GM18858 (cell line): ENCODE data around the gene LSM6.

Experiments
- ATAC-seq: cut with Tn5 transposase; IDR thresholded peaks from one replicate; pipeline ENCODE4 v1.9.1; 2021; ENCODE audit not compliant: unreplicated experiment

The LSM6 gene

GRCh38 chr4:146183209-146183608, 7.7 kb downstream of the LSM6 start:
- ATAC-seq = no peak

- ATAC-seq = no peak
These were observed 10.5 kb downstream of the LSM6 start for GRCh38 chr4:146186041-146186440.

DNA sequence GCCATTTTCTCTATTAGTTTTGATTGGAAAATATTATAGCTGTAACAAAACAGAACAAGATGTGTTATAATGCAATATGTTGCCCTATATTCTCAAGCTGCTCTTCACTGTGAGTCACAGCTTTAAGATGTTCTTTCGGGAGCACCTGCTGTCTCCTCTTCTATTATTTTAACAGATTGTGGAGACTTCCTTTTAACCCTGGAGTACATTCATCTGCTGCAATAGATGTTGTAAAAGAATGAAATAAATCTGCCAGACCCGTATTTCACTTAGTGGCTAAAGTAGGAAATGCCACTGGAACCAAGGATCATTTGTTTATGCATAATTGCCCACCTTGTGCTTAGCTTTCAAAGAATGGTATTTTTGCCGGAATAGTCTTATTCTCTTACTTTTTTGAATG, 11.1 kb downstream of the LSM6 start:
- no peak for ATAC-seq

DNA sequence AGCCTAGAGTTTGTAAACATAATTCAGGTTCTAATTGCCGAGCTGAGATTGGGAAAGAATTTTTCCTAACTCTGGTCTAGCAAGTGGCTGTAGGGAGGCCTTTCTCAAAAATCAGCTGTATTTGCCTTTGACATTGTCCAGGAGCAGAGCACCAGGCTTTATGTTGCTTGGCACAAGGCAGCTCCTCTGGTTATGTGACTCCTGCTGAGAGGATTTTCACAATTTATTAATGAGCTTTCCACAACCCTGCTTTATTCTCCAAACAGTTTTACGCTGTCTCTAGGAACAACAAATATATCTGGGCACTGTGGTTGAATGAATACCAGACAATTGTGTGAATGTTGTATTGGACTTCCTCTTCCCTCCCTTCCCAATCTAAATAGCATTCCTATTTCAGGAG, 14.9 kb downstream of the LSM6 start:
- no peak for ATAC-seq

- ATAC-seq = no peak
These were observed 16.4 kb downstream of the LSM6 start for GRCh38 chr4:146191766-146192458.

- ATAC-seq = no peak
These were observed 18.1 kb downstream of the LSM6 start for GRCh38 chr4:146193628-146194027.

- ATAC-seq = no peak
These were observed 18.7 kb downstream of the LSM6 start for GRCh38 chr4:146194212-146194611.

- ATAC-seq = no peak
These were observed 27.1 kb downstream of the LSM6 start for GRCh38 chr4:146202665-146203064.

GRCh38 chr4:146207410-146207809, 31.9 kb downstream of the LSM6 start:
- no peak for ATAC-seq

DNA sequence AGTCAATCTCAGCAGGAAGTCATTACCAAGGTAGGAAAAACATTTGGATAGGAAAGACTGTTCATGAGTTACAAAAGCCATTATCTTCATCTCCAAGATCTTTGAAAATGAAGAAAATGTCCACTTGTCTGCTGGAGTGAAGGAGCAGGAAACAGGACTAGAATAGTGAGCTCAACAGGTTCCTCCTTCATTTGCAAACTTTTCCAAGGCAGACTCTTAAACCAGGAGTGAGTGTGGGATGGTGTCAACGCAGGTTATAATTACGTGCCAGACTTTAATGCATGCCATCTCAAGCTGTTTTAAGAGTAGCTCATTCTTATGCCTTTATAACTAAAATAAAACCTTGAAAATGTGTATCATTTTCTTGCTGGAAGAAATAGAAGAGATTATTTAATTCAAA, 35.4 kb downstream of the LSM6 start:
- ATAC-seq = no peak

- ATAC-seq = no peak
These were observed 35.9 kb downstream of the LSM6 start for GRCh38 chr4:146211440-146211839.

DNA sequence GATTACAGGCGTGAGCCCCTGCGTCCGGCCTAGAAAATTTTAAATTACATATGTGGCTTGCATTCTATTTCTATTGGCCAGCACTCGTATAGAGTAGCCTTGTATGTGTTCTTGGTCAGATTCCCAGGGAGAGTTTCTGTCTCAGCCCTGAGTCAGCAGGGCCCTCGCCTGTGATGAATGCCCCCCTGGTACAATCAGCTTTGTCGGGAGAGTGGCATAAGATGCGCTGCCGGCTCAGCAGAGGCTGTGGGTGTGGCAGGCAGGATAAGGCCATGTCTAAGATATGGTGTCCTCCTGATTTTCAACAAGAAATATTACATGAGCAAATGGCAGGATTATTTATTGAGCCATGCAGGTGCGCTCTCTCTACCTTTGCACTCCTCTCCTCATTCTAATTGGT, 37.3 kb downstream of the LSM6 start:
- no peak for ATAC-seq

GRCh38 chr4:146214238-146214637, 38.7 kb downstream of the LSM6 start, which contains the start of gene REELD1:
Gene REELD1 (plus strand): TSS chr4:146214538. CDS start chr4:146216953, 2,415 bp downstream.
- no peak for ATAC-seq

DNA sequence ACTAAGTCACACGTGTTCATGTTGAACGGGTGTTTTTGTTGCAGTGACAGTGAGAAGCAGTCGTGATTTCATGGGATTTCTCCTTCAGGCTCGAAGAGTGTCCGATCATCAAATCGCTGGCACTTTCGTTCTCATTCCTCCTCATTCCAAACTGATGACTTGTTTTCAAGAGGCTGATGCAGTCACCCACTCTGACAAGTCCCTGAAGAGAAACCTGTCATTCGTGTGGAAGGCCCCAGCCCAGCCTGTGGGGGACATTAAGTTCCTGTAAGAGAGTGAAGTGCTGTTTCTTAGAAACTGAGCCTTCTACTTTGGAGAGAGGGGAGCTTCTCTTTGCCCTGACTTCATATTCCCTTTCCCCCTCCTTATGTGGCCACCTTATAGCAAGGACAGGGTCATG, 46.8 kb downstream of the LSM6 start:
- no peak for ATAC-seq

DNA sequence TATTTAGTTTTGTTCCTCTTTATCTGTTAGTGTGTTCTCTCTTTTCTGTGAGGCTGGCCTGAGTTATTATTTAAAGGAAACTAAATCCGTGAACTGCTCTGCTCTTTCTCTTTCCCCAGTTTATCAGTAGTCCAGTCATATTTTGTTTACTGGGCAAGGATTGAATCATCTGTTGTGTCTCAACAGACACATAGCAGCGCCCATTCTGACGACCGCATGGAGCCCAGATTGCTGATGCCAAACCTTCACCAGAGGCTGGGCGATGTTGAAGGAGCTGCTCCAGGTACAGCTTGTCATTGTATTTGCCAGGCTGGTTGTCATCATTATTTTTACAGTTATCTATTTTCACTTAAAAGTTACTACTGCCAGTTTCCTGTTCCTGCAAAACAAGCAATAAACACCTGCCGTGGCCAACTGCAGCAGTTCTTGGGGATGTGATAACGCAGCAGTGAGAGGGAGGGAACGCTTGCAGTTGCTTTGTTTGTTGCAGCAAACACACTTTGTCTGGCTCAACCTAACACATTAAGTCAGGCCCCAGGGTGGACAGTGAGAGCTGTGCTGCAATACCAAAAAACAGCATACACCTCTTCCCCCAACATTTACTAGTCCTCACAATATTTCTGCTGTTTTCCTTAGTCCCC, 48.9 kb downstream of the LSM6 start:
- ATAC-seq = no peak

GRCh38 chr4:146229406-146229805, 53.9 kb downstream of the LSM6 start:
- ATAC-seq = no peak

DNA sequence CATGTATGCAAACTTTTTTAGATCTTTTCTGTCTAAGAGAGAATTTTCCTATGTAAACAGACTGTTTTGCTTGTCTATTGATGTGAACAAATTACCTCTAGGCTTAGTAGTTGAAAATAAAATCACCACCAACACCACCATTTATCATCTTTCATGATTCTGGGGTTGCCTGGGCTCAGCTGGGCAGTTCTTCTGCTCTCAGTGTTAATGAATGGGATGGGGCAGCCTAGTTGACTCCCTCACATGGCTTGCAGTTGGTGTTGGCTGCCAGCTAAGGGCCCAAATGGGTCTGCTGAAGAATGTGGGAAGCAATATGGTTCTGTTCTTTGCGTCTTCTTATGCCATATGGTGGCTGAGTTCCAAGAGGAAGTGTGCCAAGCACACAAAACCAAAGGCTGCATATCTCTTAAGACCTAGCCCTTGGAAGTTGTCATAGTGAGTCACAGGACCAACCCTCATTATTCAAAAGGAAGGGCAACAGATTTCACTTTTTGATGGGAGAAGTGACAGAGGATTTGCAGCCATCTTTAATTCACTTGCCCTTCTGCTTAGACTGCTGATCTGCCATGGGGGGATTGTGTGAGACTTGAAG, 56.7 kb downstream of the LSM6 start:
- ATAC-seq = no peak

GRCh38 chr4:146235654-146236177, 60.2 kb downstream of the LSM6 start:
- no peak for ATAC-seq

- no peak for ATAC-seq
These were observed 60.7 kb downstream of the LSM6 start for GRCh38 chr4:146236216-146236615.

GRCh38 chr4:146237092-146237491, 61.6 kb downstream of the LSM6 start:
- ATAC-seq = no peak

DNA sequence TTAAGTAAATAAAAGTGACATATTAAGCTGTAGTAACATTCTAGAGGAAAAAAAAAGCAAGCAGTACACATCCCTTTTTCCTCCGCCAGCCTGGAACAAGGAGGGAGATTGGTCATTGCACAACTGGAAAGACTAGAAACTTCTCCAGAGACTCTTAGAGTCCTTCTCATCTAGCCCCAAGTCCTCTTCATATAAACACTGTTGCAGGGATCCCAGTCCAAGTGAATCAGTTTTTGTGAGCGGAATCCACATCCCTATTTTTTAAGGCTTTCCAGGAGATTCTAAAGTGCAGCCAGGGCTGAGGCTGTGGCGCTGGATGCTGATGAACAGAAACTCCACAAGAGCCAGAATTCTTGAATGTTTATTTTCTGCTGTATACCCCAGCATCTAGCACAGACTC, 62.6 kb downstream of the LSM6 start:
- ATAC-seq = no peak
